GM12878 (cell line): ENCODE measurements around the gene NEO1. TPM values are rescaled to one million over a fixed set of nuclear protein-coding genes. Genes with fewer than 3 reads are reported as not detected.

Source experiments
- ATAC-seq: fragments of 200-7000 bp; cut with Tn5 transposase; 3 replicates; pipeline ENCODE4 v1.9.1; 2020; ENCODE audit warnings: mild to moderate bottlenecking, moderate library complexity
- BruUV-seq: library from RNA; stranded (reverse); fragments of 400-500 nt; replicated peaks from 2 replicates; lab custom pipeline; 2021; lab: Mats Ljungman, UMichigan
- CTCF ChIA-PET: fragments of 300-600 bp; sonication (Branson Sonifier 250); formaldehyde crosslinking; extraction: SDS; loops from one replicate; lab custom pipeline; 2021; ENCODE audit warnings: inconsistent platforms; lab: Yijun Ruan, JAX
- POLR2A ChIA-PET: fragments of 350-600 bp; formaldehyde crosslinking; extraction: SDS; loops from one replicate; lab custom pipeline; 2021; ENCODE audit warnings: inconsistent platforms; lab: Charles Lee
- RAD21 ChIA-PET: fragments of 300-600 bp; sonication (Branson Sonifier 250); formaldehyde crosslinking; loops from one replicate; lab custom pipeline; 2023; ENCODE audit warnings: antibody characterized with exemption; ENCODE audit not compliant: unreplicated experiment; lab: Charles Lee
- SMC1A ChIA-PET: fragments of 300-600 bp; sonication (Branson Sonifier 250); formaldehyde crosslinking; loops from one replicate; lab custom pipeline; 2023; ENCODE audit not compliant: unreplicated experiment, uncharacterized antibody; lab: Charles Lee
- DNase-seq: peaks from one replicate; pipeline ENCODE4 v3.0.0-alpha.2; 2011; ENCODE audit warnings: low read depth, low spot score
- FAIRE-seq: peaks from 3 replicates; lab custom pipeline; 2011; peaks lifted over from hg19 to GRCh38; lab: Jason Lieb, UNC
- H2AFZ ChIP-seq: 2 replicates; pipeline ENCODE4 v1.6.0; 2011; ENCODE audit warnings: low read depth, low read length, control low read depth; ENCODE audit not compliant: control insufficient read depth
- H3K27ac ChIP-seq: 2 replicates; pipeline ENCODE4 v1.5.1; 2011; ENCODE audit warnings: control low read depth; ENCODE audit not compliant: control insufficient read depth, insufficient read depth
- H3K27me3 ChIP-seq, 2 experiments: replicated peaks in 1 of 2; 2 replicates each; pipeline versions ENCODE4 v1.6.0 to v1.6.1; 2011; ENCODE audit warnings: low read length in 1 of 2; ENCODE audit not compliant: control insufficient read depth in 2 of 2, insufficient read depth in 2 of 2
- H3K36me3 ChIP-seq, 2 experiments: 2 replicates each; pipeline ENCODE4 v1.5.1; 2011; ENCODE audit warnings: low read length in 1 of 2; ENCODE audit not compliant: control insufficient read depth in 2 of 2, insufficient read depth in 2 of 2
- H3K4me1 ChIP-seq: 2 replicates; pipeline ENCODE4 v1.6.1; 2011; ENCODE audit warnings: mild to moderate bottlenecking, low read length, moderate library complexity, mixed read lengths; ENCODE audit not compliant: control insufficient read depth, insufficient read depth
- H3K4me2 ChIP-seq: 2 replicates; pipeline ENCODE4 v1.6.0; 2011; ENCODE audit warnings: control low read depth; ENCODE audit not compliant: control insufficient read depth, insufficient read depth
- H3K4me3 ChIP-seq: fragments of 200-600 bp; sonication (generic); 2 replicates; pipeline ENCODE4 v1.5.1; 2016
- H3K79me2 ChIP-seq: 2 replicates; pipeline ENCODE4 v1.6.0; 2011; ENCODE audit warnings: low read length; ENCODE audit not compliant: control insufficient read depth, insufficient read depth
- H3K9ac ChIP-seq: 2 replicates; pipeline ENCODE4 v1.8.0; 2011; ENCODE audit warnings: low read length, control low read depth, mixed read lengths; ENCODE audit not compliant: control insufficient read depth, insufficient read depth
- H3K9me3 ChIP-seq: replicated peaks from 3 replicates; pipeline ENCODE4 v1.5.1; 2011; ENCODE audit warnings: mild to moderate bottlenecking, low read length; ENCODE audit not compliant: control insufficient read depth, insufficient read depth
- H4K20me1 ChIP-seq: 2 replicates; pipeline ENCODE4 v1.6.0; 2011; ENCODE audit not compliant: control insufficient read depth, insufficient read depth
- BACH1 ChIP-seq: fragments of 450-650 bp; IDR thresholded peaks from 2 replicates; pipeline ENCODE4 v1.6.1; 2017; ENCODE audit warnings: mild to moderate bottlenecking, borderline replicate concordance
- CEBPB ChIP-seq, 2 experiments: fragments of 150-350 bp in 1 of 2; IDR thresholded peaks; 2 replicates each; pipeline ENCODE4 v1.6.1; 2012 to 2014; ENCODE audit warnings: low read depth in 2 of 2, low read length in 2 of 2, borderline replicate concordance in 1 of 2, inconsistent platforms in 1 of 2
- CEBPZ ChIP-seq: fragments of 150-350 bp; IDR thresholded peaks from 2 replicates; pipeline ENCODE4 v1.6.1; 2016; ENCODE audit warnings: low read depth, low read length
- E4F1 ChIP-seq: fragments of 450-650 bp; IDR thresholded peaks from 2 replicates; pipeline ENCODE4 v1.6.1; 2018; ENCODE audit warnings: borderline replicate concordance, mild to moderate bottlenecking; ENCODE audit not compliant: partially characterized antibody
- GABPA ChIP-seq: IDR thresholded peaks from 2 replicates; pipeline ENCODE4 v1.6.1; 2014; ENCODE audit warnings: antibody characterized with exemption, low read depth, mild to moderate bottlenecking, inconsistent platforms
- MTA2 ChIP-seq: fragments of 450-650 bp; IDR thresholded peaks from 2 replicates; pipeline ENCODE4 v1.6.1; 2016; ENCODE audit warnings: low read depth, mild to moderate bottlenecking, moderate library complexity
- NFIC ChIP-seq: IDR thresholded peaks from 2 replicates; pipeline ENCODE4 v1.6.1; 2012; ENCODE audit warnings: low read depth, mild to moderate bottlenecking, inconsistent platforms, low read length, moderate library complexity
- PML ChIP-seq: IDR thresholded peaks from 2 replicates; pipeline ENCODE4 v1.6.1; 2012; ENCODE audit warnings: low read length, inconsistent platforms
- POLR2A ChIP-seq: IDR thresholded peaks from 2 replicates; pipeline ENCODE4 v1.6.1; 2011; ENCODE audit warnings: low read depth, mild to moderate bottlenecking, low read length
- POU2F2 ChIP-seq: IDR thresholded peaks from 3 replicates; pipeline ENCODE4 v1.6.1; 2011; ENCODE audit warnings: low read depth, mild to moderate bottlenecking, low read length, borderline replicate concordance
- SIN3A ChIP-seq: IDR thresholded peaks from 2 replicates; pipeline ENCODE4 v1.6.1; 2012; ENCODE audit warnings: low read depth, low read length, improper control_type of control experiment
- USF1 ChIP-seq: IDR thresholded peaks from 2 replicates; pipeline ENCODE4 v1.6.1; 2011; ENCODE audit warnings: borderline replicate concordance, low read depth, mild to moderate bottlenecking, moderate library complexity, mixed read lengths, low read length; ENCODE audit not compliant: insufficient read depth; ENCODE audit errors: extremely low read length
- ZBTB4 ChIP-seq: fragments of 450-650 bp; formaldehyde crosslinking; IDR thresholded peaks from 2 replicates; pipeline ENCODE4 v1.4.0; 2022; ENCODE audit warnings: mild to moderate bottlenecking, moderate library complexity
- ZNF274 ChIP-seq: IDR thresholded peaks from one replicate; pipeline ENCODE4 v1.8.0; 2011; ENCODE audit not compliant: insufficient read length, insufficient read depth
- WGBS: methylation state at CpG from one replicate; pipeline ENCODE4 v1.1.6; 2016; ENCODE audit warnings: low lambda C conversion rate; ENCODE audit not compliant: insufficient replicate concordance, insufficient coverage; ENCODE audit errors: missing lambda C conversion rate; 5-methylcytosine and 5-hydroxymethylcytosine counted together
- in situ Hi-C: fragments of 300-500 bp; cut with MboI; formaldehyde crosslinking; loops from 9 replicates; pipeline ENCODE4 v1.14.3; 2018; ENCODE audit warnings: mixed read lengths
- intact Hi-C: fragments of 100-400 bp; cut with micrococcal nuclease; formaldehyde crosslinking; loops from one replicate; pipeline ENCODE4 v1.14.2; 2022; ENCODE audit not compliant: unreplicated experiment
- polyA plus RNA-seq, 11 experiments: library from polyadenylated mRNA; depleted of rRNA in 4 of 11; unstranded in 6 of 11; stranded (reverse) in 5 of 11; fragments of >200 nt; fragmentation: Nextera tagmentation in 4 of 11; fragmentation: Illumina TruSeq in 1 of 11; extraction: Ambion mirVana in 4 of 11; extraction: Trizol in 1 of 11; gene quantifications; 1 replicate in 1 of 11; 2 replicates in 10 of 11; pipeline versions ENCODE4 v1.2.1 to v1.2.3, GENCODE V29; 2011 to 2016; ENCODE audit warnings: inconsistent platforms in 2 of 11, missing spikeins in 2 of 11, low read depth in 1 of 11
- total RNA-seq, 4 experiments: library from RNA; depleted of rRNA in 3 of 4; stranded (reverse); fragments of >200 nt in 3 of 4; fragmentation: Illumina TruSeq in 1 of 4; extraction: Trizol in 1 of 4; gene quantifications; 2 replicates each; pipeline versions ENCODE4 v1.2.1 to v1.2.3, GENCODE V29; 2013 to 2021

The NEO1 gene
- total and polyA plus RNA-seq, 10 of the 15 experiments (the other 5 are each of a cell fraction or from before 2014, with no cell fraction given): 0.03 to 2.0 (median 0.32) TPM

- Histone ChIP-seq H3K27ac (no peak overlapping the region), H3K4me1 (no peaks in the 10 kb centered on the region), H3K9me3 (no peaks in the 10 kb centered on the region), H3K4me2 (no peak overlapping the region), H4K20me1 (no peaks in the 10 kb centered on the region), H2AFZ (no peak overlapping the region), H3K9ac (no peak overlapping the region), H3K4me3 (no peak overlapping the region), H3K79me2 (no peaks in the 10 kb centered on the region), H3K27me3 (peaks cover 0 to 6% of the 10 kb centered on the region in 2 experiments; a peak in 3 of 4 replicates), H3K36me3 (no peaks in the 10 kb centered on the region)
- ChIA-PET SMC1A (no interaction called here), RAD21 (no interaction called here), CTCF (no interaction called here), POLR2A (no interaction called here)
- ATAC-seq: no peak
- in situ Hi-C loops: no loop called here
- intact Hi-C loops: no loop called here
- no peak for FAIRE-seq
- no TSS peak for BruUV-seq
- WGBS: 39% methylated on average over 5 of the region's 5 CpGs
- DNase-seq: no peak
- TF ChIP-seq GABPA (no peak), ZNF274 (no peak), CEBPB (IDR thresholded peaks at IDR 0.05; ENCODE audit: borderline replicate concordance in 1 of 2, low read depth in 2 of 2, low read length in 2 of 2) (no peak), CEBPZ (no peak), NFIC (no peak), BACH1 (no peak), PML (no peak), USF1 (no peak), E4F1 (no peak), ZBTB4 (CRISPR knock-in tag) (no peak), MTA2 (no peak), POLR2A (no peak), SIN3A (no peak), POU2F2 (no peak)
Measured at GRCh38 chr15:73022161-73022560, 30.1 kb upstream of the NEO1 start.
